Left renal cortex interstitium (tissue), 4 donors: Measurements from ENCODE around the gene SAMD1. TPM values are rescaled to one million over a fixed set of nuclear protein-coding genes. Genes with fewer than 3 reads are reported as not detected.

Experiments
- DNase-seq, 4 donors: peaks; one replicate each; pipeline ENCODE4 v3.0.0-alpha.2; 2013; ENCODE audit warnings: low read depth in 4 of 4, low spot score in 2 of 4, missing footprints in 1 of 4
- polyA plus RNA-seq, 4 donors: library from polyadenylated mRNA; unstranded; fragments of 120-200 nt; gene quantifications; one replicate each; pipeline ENCODE4 v1.2.1, GENCODE V29; 2013; ENCODE audit not compliant: insufficient read length in 4 of 4

The SAMD1 gene
- polyA plus RNA-seq: 10 to 100 TPM; 33.4 to 63.7 (median 53.0) TPM

DNA sequence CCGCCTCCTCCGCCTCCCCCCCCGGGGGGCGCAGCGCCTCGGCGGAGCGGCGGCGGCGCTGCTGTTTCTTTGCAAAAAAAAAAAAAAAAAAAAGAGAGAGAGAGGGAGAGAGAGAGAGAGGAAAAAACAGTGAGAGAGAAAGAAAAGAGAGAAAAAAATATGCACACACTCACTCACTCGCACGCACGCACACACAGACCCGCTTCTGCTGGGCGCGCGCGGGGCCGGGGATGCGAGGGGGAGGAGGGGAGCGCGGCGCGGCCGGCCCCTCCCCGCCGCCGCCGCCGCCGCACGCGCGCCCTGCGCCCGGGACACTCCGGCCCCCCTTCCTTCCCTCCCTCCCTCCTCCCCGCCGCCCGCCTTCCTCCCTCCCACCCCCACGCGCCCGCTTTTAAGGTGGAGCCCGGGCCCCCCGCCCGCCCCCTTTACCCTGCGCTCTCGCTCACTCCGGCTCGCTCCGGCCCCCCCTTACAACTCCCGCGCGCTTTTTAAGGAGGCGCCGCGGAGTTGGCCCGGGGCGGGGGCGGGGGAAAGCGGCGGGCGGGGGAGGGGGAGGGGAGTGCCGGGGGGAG lies at the start of gene SAMD1:
SAMD1 (minus strand) TSS at position 243 of the 572 bp plus-strand sequence.
- DNase-seq: peak in 2 of 4 donors; percentile 62 to 83

DNA sequence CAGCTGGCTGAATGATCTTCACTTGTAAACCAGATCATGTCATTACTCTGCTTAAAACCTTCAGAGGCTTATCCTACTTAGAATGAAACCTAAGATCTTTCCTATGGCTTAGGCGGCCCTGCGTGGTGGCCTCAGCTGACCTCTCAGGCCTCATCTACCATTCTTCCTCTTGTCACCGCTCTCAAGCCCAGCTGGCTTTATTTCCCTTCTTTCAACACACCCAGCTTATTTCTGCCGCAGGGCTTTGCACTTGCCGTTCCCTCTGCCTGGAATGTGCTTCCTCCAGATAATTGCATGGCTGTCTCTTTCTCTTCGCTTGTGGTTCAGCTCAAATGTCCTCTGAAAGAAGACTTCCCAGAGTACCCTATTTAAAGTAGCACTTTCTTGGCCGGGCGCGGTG lies 49.4 kb upstream of the SAMD1 start:
- DNase-seq: no peak

DNA sequence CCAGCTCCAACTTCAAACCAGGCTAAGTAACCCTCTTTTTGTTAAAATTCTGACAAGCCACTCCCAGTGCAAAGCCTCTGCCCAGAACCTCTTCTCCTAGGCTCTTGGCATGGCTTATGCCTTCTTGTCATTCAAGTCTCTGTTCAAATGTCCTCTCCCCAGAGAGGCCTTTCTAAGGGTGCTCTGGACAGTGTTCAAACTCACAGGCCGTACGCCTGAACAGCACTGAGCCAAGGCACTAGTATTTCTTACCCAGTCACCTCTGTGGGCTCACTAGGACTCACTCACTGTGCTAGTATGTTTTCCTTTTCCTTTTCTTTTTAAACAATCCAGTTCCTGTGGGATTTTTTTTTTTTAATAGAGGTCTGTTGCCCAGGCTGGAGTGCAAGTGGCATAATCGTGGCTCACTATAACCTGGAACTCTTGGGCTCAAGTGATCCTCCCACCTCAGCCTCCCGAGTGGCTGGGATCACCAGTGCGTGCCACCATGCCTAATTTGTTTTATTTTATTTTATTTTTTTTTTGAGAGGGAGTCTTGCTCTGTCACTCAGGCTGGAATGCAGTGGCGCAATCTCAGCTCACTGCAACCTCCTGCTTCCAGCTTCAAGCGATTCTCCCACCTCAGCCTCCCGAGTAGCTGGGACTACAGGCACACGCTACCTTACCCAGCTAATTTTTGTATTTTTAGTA lies 48.2 kb upstream of the SAMD1 start:
- no peak for DNase-seq

DNA sequence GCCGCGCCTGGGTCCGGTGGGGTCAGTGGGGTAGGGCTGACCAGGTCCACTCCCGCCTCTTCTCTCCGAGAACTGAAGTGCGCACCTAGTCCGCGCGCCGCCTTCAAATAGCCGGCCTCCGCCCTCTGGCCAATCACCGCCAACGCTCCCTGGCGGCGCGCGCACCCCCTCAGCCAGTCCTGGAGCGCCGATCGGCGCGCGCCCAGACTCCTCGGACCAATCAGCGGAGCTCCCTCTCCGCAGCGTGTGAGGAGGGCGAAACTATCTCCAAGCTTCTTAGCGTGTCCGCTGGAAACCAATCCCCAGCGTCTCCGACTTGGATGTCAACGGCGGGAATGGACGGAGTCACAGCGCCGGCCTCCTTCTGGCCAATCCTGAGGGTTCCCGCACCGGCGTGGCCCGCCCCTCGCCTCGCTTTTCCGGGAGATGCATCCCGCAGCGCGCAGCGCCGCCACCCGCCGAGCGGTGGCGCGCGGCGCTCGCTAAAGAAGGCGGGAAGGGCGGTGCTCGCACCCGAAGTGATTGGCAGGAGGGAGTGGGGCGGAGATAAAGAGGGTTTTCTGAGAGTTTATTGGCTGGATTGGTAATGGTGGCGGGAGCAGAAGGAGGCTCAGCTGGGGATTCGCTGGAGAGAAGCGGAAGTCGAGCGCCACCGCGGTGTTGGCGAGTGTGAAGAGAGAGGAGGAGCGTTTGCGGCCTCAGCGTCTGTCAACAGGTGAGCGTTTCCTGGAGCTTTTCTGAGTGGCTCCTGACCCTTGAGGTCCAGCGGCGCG lies 46.1 kb upstream of the SAMD1 start, which contains the start of gene ASF1B:
ASF1B (minus strand) TSS at position 81 of the 773 bp plus-strand sequence. CDS start 133 bp downstream, outside the sequence.
- peak; percentile 97 to 99 (median 98) for DNase-seq

DNA sequence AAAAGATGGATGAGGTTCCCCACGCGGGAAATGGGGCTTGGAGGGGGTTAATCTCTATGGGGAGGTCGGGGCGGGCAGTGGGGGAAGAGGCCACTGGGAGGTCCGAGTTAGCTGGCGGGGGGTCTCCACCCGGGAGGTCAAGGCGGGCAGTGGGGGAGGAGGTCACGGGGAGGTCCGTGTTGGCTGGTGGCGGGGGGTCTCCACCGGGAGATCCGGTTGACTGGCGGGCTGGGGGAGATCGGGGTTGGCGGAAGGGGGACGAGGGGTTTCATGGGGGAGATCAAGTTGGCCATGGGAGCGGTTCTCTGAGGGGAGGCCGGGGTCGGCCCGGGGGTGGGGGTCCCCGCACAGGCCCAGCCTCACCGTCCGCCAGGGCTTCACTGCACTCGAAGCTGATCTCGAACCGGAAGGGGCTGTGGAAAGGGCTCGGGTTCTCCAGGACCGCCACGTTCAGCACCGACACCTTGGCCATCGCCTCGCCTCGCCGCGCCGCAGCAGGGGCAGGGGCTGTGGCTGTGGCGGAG lies 45.5 kb upstream of the SAMD1 start:
- no peak for DNase-seq

DNA sequence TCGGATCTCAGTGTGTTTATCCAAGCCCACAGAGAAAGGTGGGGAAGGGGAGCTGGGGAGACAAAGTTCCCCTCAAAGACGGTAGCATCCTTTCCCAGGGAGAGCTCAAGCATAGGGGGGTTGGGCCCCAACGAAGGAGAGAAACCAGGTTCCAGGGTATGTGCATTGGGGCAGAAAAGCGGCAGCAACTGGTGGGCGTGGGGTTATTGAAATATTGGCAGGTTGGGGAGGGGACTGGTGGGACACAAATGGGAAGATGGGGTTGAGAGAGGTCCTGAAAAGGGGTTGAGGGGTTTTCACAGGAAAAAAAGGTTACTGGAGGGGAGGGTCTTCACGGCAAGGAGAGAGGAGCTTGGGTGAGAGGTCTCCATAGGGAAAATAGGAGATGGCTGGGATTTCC lies 44.8 kb upstream of the SAMD1 start:
- no peak for DNase-seq

DNA sequence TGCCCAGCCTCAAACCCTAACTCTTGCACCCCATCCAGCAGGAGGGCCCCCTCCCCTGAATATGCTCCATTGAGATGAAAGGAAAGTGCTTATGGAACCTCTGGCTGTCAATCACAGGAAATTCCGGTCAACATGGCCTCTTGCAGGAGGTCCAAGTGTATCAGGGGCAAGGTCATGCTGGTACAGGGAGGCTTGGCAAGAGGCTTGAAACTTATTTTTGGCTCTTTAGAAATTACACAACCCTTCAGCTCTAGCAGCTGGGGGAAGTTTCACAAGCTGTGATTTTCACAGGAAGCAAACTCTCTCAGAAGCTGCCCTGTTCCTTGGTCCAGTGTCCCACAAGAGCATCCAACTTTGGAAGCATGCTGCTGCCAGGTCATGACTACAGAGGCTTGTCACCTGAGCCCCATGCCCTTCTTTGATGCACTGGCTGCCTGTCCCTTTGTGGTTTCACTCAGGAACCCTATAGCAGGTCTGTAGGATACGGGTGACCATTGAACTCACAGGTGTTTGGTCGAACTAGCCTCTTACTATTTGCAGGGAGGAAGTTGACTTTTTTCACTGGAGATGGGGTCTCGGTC lies 37.5 kb upstream of the SAMD1 start:
- no peak for DNase-seq

DNA sequence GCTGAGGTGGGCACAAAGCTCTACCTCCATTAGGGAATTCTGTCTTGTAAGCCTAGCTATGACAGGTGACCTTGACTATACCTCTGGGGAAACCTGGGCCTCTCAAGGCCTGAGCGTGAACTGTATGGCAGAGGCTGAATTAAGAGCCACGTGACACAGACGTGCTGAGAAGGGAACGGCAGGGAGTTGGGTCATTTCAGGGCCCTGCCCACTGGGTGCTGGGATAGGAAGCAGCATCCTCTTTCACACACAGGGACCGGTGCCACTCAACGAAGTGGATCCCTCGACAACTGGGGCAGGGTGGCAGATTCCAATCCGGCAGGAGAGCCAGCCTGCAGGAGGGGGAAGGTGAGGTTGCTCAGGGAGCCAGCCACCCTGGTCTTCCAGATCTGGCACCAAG lies 36.6 kb upstream of the SAMD1 start:
- DNase-seq: no peak

DNA sequence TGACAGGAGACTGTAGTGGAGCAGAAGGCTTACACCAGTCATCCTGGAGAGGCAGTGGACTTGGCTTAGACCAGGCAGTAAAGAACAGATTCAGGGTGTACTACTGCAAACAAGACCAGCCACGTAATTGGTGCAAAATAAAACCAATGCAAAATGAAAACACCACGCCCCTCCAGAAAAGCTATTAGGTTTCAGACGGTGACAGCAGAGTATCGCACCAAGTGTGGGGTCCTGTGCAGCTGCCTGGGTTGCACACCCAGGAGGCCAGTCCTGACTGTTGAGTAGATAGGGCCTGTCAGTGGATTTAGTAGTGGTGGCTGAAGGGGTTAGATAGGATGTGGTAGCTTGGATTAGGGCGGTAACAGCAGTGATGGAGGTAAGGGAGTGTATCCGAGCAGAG lies 32.4 kb upstream of the SAMD1 start:
- no peak for DNase-seq

DNA sequence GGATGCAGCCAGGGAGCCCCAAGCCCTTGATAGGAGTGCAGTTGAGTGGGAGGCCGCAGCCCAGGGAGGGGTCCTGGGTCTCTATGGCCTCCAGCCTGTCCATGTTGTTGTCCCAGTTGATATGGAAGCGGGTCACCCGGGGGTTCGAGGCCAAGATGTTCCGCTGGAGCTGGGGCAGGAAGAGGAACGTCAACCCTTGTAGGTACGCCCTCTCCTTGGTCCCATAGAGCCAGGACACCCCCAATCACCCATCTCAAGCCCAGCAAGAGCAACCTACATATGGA lies 29.9 kb upstream of the SAMD1 start:
- DNase-seq: no peak

DNA sequence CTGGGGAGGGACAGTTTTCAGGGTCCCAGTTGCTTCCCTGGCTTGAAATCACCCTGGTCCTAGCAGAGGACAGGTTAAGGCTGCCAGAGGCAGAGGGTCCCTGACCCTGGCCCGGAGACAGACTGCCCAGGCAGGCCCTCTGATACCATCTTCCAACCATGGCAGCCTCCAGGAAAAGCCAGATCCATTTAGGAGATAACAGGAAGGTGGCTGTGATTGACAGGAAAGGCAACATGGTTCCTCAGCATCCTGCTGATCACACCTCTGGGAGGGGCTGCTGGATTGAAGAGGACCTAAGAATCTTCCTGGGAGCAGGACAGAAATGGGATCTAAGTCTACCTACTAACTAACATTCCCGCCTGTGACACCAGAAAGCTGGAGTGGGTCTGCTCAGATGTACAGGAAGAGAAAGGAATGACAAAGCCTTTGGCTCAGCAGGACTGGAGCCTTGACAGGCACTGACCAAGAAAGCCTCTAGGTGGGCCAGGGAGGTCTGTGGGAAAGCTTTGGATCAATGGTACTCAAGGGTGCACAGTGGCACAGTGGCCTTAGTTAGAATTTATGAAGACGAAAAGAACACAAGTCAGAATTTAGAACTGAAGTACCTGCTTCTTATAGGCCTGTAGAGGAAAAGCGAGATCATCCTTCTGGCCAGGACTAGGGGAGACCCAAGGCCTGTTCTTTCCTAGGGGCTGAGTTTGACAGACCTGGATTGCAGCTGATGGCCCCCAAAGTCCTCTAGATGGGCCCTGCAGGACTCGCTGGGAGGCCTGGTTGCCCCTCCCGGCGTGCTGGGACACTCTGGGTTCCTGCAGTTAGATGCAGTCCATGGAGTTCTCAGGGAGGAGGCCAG lies 29.3 kb upstream of the SAMD1 start:
- no peak for DNase-seq

DNA sequence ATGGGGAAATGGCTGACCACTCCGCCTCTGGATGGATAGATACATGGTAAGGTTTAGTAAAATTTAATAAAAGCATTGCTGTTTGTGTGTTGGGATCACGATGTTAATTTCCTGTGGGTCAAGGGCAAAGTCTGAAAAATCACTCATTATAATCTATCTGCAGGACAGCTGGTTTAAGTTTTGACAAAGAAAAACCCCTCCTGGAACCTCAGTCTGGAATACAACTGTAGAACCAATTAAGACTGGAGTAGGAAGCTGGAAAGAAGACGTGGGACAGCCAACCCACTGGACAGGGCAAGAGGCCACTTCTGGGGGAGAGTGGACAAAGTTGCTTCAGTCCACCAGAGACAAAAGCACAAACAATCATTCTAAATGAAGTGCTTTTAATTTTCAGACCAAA lies 28.6 kb upstream of the SAMD1 start:
- no peak for DNase-seq

DNA sequence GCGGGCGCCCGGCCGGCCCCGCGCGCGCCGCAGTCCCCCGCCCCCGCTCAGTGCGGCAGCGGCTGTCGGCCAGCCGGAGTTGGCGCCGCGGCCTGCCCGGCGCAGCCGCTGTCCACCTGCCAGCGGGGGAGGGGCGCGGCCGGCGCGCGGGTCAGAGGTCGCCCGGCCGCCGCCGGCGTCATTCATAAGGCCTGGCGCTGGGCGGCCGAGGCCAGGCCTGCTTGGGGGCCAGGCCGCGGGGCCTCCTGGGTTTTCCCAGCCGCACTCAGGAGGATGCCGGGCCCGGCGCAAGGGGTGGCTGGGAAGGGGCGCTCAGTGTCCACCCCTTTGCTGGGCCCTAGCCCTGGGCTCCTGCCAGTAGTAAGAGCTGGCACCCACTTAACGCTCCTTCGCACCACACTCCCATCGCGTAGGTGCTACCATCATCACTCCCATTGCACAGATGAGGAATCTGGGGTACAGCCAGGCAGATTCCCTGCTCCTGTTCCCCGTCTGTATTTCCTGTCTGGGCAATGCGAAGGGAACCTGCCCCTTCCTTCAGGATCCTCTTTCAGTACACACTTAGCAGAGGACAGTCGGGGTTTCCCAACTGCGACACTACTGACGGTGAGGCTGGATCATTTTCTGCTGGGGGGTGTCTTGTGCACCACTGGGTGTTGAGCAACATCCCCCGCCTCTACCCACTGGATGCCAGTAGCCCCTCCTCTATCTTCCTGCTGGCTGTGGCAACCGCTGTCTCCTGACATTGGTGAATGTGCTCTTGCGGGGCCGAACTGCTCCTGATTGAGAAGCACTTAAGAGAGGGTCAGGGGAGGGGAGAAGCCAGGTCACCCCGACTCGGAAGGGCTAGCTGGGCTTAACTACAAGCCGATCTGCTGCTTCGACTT lies 27.9 kb upstream of the SAMD1 start:
- DNase-seq: peak in 1 of 4 donors; percentile 26

DNA sequence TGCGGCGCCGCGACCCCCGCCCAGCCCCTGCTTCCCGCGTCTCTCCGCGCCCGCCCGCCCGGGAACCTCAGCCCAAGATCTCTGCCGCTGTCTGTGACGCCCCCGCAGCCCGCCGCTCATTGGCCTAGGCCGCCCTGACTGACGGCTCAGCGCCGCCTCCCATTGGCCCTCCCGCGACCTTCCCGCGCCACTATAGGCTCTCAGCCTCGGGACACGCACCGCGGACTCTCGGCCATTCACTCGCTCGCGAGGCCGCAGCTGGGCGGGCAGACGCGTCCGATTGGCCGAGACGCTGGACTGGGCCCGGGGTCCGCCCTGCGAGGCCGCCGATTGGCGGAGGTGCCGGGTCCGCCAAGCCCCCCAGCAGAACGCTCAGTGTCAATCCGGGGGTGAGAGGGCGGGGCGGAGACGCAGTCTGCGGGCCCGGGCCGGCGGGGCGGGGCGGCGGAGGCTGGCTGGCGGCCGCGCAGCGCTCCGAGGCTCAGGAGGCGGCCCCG lies 27.2 kb upstream of the SAMD1 start, which contains the start of gene PRKACA:
PRKACA (minus strand) TSS at position 95 of the 497 bp plus-strand sequence. CDS start 215 bp downstream, outside the sequence.
- peak; percentile 90 to 97 (median 96) for DNase-seq

DNA sequence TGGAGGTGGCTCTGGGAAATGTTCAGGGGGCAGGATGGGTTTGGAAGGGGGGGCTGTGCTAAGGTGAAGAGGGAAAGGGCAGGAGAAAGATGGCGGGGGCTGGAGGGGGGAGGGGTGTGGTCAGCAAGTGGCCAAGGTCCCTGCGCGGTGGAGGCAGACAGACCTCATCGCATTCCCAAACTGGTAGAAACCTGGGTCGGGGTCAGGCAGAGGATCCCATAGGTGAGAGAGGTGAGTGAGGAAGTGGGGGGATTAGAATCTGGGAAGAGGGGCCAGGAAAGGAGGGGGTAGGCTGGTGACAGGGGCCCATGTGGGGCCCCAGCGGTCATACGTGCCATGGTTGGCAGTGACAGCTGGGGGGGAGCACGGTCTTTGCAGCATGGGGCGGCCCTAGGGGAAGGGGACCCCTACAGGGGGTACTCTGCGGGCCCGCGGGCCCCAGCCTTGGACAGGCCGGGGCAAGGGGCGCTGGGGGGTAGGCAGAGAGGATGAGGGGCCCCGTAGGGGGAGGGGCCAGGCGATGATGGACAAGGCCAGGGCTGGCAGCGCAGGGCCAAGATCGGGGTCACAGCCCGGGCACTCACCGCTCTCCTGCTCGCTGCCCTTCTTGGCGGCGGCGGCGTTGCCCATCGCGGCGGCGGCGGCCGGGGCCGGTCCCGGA lies 26.5 kb upstream of the SAMD1 start:
- no peak for DNase-seq

DNA sequence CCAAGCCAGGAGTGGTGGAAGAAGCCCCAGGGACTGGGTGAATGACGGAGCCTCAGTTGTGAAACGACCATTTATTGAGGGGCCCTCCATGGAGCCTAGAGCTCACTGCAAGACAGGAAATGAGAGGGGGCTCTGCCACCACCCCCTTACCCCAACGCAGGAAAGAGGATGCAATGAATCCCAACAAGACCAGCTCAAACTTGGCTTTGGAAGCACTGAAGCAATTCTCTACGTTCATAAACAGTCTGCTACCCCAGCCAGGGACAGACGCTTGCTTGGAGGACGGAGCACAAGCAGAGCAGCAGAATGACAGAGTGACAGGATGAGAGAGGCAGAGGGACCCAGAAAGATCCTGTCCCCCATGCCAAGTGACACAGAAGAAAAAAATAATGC lies 26.0 kb upstream of the SAMD1 start:
- DNase-seq: no peak

DNA sequence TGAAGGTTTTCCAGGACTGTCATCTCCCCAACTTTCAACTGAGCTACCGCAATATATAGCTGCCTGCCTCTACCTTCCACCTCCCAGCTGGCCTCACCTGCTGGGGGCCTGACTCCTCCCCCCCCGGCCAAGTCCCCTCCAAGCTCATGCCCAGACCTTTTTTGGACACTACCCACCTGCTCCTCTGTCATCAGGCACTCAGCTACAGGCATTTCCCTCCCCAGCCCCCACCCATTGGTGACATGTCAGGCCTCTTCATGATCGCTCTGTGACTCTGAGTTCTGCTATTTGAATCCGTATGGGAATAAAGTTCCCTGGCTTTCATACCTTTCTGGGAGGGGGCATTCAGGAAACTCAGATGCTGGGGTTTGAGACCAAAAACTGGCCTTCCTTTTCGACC lies 25.2 kb upstream of the SAMD1 start:
- DNase-seq: no peak

DNA sequence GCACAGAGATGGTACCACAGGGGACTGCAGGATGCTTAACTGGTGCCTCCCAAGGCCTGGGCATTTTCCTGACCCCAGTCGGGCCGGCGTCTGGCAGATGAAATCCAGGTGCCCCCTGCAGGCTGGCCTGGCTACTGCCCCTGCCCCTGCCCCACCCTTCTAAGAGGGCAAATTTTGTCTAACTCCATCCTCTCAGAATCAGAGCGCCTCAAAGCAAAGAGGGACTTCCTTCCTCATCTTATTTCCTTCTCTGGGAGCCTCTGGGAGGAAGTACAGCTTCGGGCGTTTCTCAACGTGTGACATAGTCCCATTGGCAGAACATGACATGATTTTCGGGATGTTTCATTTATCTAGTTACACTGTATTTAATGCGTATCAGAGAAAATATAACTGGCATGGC lies 24.3 kb upstream of the SAMD1 start:
- no peak for DNase-seq
